Mesothelial cell of epicardium (in vitro differentiated cells): Measurements from ENCODE around the gene ERC2. TPM values are rescaled to one million over a fixed set of nuclear protein-coding genes. Genes with fewer than 3 reads are reported as not detected.

Source experiments
- DNase-seq, 2 experiments: peaks; one replicate each; pipeline ENCODE4 v3.0.0; 2021; ENCODE audit warnings: low spot score in 2 of 2; ENCODE audit not compliant: unreplicated experiment in 2 of 2
- H3K27ac Mint-ChIP-seq: 2 replicates; pipeline ENCODE4 v1.8.0; 2021; ENCODE audit warnings: mixed read lengths
- H3K27me3 Mint-ChIP-seq: 2 replicates; pipeline ENCODE4 v1.8.0; 2021; ENCODE audit warnings: low read depth, mixed read lengths
- H3K36me3 Mint-ChIP-seq: 2 replicates; pipeline ENCODE4 v1.8.0; 2021; ENCODE audit warnings: mixed read lengths
- H3K4me1 Mint-ChIP-seq: 2 replicates; pipeline ENCODE4 v1.8.0; 2021; ENCODE audit warnings: mixed read lengths
- H3K4me3 Mint-ChIP-seq: 2 replicates; pipeline ENCODE4 v1.8.0; 2021; ENCODE audit warnings: mild to moderate bottlenecking, moderate library complexity, mixed read lengths
- H3K9me3 Mint-ChIP-seq: 2 replicates; pipeline ENCODE4 v1.8.0; 2021; ENCODE audit warnings: mixed read lengths
- CTCF ChIP-seq: fragments of 200-600 bp; sonication (generic); IDR thresholded peaks from one replicate; pipeline ENCODE4 v1.5.0; 2021; ENCODE audit warnings: antibody characterized with exemption; ENCODE audit not compliant: unreplicated experiment
- total RNA-seq: library from RNA; stranded (reverse); gene quantifications from 3 replicates; pipeline ENCODE4 v1.2.1, GENCODE V29; 2021

ERC2 gene
- total RNA-seq, 1 donor from 2014 or later = 15.6 TPM

DNA sequence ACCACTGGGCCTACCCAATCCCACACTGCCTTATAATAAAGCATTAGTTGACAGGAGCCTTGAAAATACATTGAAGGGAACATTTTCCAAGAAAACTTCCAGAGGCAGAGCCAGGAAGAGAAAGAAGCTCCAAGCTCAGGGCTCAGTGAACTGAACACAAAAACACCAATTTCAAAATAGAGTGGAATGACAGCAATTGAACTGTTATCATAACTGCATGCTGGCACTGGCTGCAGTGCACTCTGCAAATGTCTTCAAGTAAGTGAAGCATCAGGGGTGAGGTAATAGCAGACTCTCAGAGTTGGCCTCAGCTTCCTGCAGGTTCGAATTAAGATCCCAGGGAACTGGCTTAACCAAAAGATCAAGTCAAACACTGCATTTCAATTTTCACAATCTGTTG lies 593.2 kb downstream of the ERC2 start:
- no peaks in the 10 kb centered on the region for H3K27me3 Mint-ChIP-seq
- no peak for DNase-seq
- H3K4me3 Mint-ChIP-seq = no peak overlapping the region
- peaks cover 30% of the 10 kb centered on the region for H3K4me1 Mint-ChIP-seq
- no peak for TF ChIP-seq CTCF
- no peaks in the 10 kb centered on the region for H3K36me3 Mint-ChIP-seq
- no peak overlapping the region for H3K27ac Mint-ChIP-seq
- no peaks in the 10 kb centered on the region for H3K9me3 Mint-ChIP-seq

- Mint-ChIP-seq H3K27ac (no peak overlapping the region), H3K4me3 (no peak overlapping the region), H3K4me1 (peaks cover 25% of the 10 kb centered on the region), H3K9me3 (no peaks in the 10 kb centered on the region), H3K27me3 (no peaks in the 10 kb centered on the region), H3K36me3 (no peaks in the 10 kb centered on the region)
- no peak for TF ChIP-seq CTCF
- DNase-seq = no peak
Observed at GRCh38 chr3:55873523-55874254, 594.6 kb downstream of the ERC2 start.

GRCh38 chr3:55870594-55870993 lies 597.7 kb downstream of the ERC2 start:
- Mint-ChIP-seq H3K4me3 (no peak overlapping the region), H3K9me3 (no peaks in the 10 kb centered on the region), H3K4me1 (peaks cover 8% of the 10 kb centered on the region), H3K27ac (no peak overlapping the region), H3K36me3 (no peaks in the 10 kb centered on the region), H3K27me3 (no peaks in the 10 kb centered on the region)
- no peak for TF ChIP-seq CTCF
- DNase-seq = no peak

- DNase-seq = no peak
- Mint-ChIP-seq H3K9me3 (no peaks in the 10 kb centered on the region), H3K27ac (no peak overlapping the region), H3K4me1 (peaks cover 8% of the 10 kb centered on the region), H3K27me3 (no peaks in the 10 kb centered on the region), H3K36me3 (no peaks in the 10 kb centered on the region), H3K4me3 (no peak overlapping the region)
- TF ChIP-seq CTCF = no peak
Observed at GRCh38 chr3:55868347-55868746, 599.9 kb downstream of the ERC2 start.

DNA sequence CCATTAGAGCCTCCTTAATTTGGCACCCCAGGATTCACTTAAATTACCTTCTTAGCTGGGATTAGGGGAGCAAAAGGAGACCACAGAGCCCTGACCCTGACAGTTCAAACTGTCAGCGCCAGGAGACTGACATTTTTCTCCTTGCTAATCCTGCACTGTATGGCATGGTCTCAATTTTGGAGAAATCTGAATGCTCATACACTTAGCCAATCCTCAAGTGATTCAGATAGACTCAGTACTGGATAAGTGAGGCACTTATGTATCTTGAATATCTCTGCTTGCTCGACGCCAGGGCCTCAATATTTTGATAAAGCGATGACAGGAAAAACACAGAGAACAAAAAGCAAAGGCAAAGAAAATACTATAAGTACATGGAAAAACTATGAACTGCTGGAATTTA lies 605.2 kb downstream of the ERC2 start:
- Mint-ChIP-seq H3K9me3 (no peaks in the 10 kb centered on the region), H3K27ac (no peak overlapping the region), H3K27me3 (no peaks in the 10 kb centered on the region), H3K4me3 (no peak overlapping the region), H3K36me3 (no peaks in the 10 kb centered on the region), H3K4me1 (peaks cover 35% of the 10 kb centered on the region)
- no peak for DNase-seq
- TF ChIP-seq CTCF = no peak
